Loucy (cell line): ENCODE results near the gene DOK1.
A peak's percentile ranks its signal among the peaks of the same experiment; 100 is the strongest.

Source experiments
- H2AFZ ChIP-seq: fragments of 200-600 bp; sonication (generic); 2 replicates; pipeline ENCODE4 v1.6.0; 2016; ENCODE audit warnings: antibody characterized with exemption, mild to moderate bottlenecking, low read length, moderate library complexity
- H3F3A ChIP-seq: fragments of 200-600 bp; 2 replicates; pipeline ENCODE4 v1.6.0; 2016; ENCODE audit warnings: antibody characterized with exemption, low read depth, mild to moderate bottlenecking
- H3K27me3 ChIP-seq: fragments of 200-600 bp; sonication (generic); 2 replicates; pipeline ENCODE4 v1.6.1; 2014; ENCODE audit warnings: low read length, mild to moderate bottlenecking; ENCODE audit not compliant: insufficient read depth, poor library complexity, severe bottlenecking
- H3K36me3 ChIP-seq: fragments of 200-600 bp; sonication (generic); 2 replicates; pipeline ENCODE4 v1.6.1; 2016; ENCODE audit warnings: low read length; ENCODE audit not compliant: insufficient read depth
- H3K4me1 ChIP-seq: fragments of 200-600 bp; sonication (generic); 2 replicates; pipeline ENCODE4 v1.5.1; 2014; ENCODE audit warnings: low read length, mild to moderate bottlenecking; ENCODE audit not compliant: insufficient read depth, poor library complexity, severe bottlenecking
- H3K4me2 ChIP-seq: fragments of 200-600 bp; sonication (generic); 2 replicates; pipeline ENCODE4 v1.6.0; 2014; ENCODE audit warnings: antibody characterized with exemption, low read length, low read depth, mild to moderate bottlenecking; ENCODE audit not compliant: poor library complexity, severe bottlenecking
- H3K4me3 ChIP-seq: fragments of 200-600 bp; sonication (generic); 2 replicates; pipeline ENCODE4 v1.5.1; 2014; ENCODE audit warnings: low read length, mild to moderate bottlenecking, mixed read lengths; ENCODE audit not compliant: poor library complexity, severe bottlenecking
- H3K79me2 ChIP-seq: fragments of 200-600 bp; sonication (generic); 2 replicates; pipeline ENCODE4 v1.6.1; 2014; ENCODE audit warnings: low read length; ENCODE audit not compliant: insufficient read depth
- H3K9ac ChIP-seq: fragments of 200-600 bp; sonication (generic); 2 replicates; pipeline ENCODE4 v1.6.0; 2014; ENCODE audit warnings: mild to moderate bottlenecking, low read depth, low read length, moderate library complexity; ENCODE audit not compliant: poor library complexity, severe bottlenecking
- H3K9me2 ChIP-seq: fragments of 200-600 bp; sonication (generic); replicated peaks from 2 replicates; pipeline ENCODE4 v1.6.1; 2016; ENCODE audit warnings: low read depth, low read length, mixed read lengths
- H3K9me3 ChIP-seq: fragments of 200-600 bp; sonication (generic); 2 replicates; pipeline ENCODE4 v1.6.1; 2014; ENCODE audit warnings: mild to moderate bottlenecking, antibody characterized with exemption, low read length, low read depth; ENCODE audit not compliant: insufficient read depth
- H4K20me1 ChIP-seq: fragments of 200-600 bp; sonication (generic); 2 replicates; pipeline ENCODE4 v1.6.0; 2014; ENCODE audit warnings: antibody characterized with exemption, low read length, mild to moderate bottlenecking; ENCODE audit not compliant: insufficient read depth, poor library complexity, severe bottlenecking
- CTCF ChIP-seq: fragments of 200-600 bp; sonication (generic); conservative IDR thresholded peaks from 2 replicates; pipeline ENCODE4 v1.5.1; 2014; ENCODE audit warnings: mild to moderate bottlenecking, antibody characterized with exemption, low read length
- EZH2phosphoT487 ChIP-seq: fragments of 200-600 bp; IDR thresholded peaks from 2 replicates; pipeline ENCODE4 v1.6.1; 2018; ENCODE audit warnings: antibody characterized with exemption, mild to moderate bottlenecking, moderate library complexity, borderline replicate concordance

DOK1 gene

GRCh38 chr2:74551942-74552913 lies 2.3 kb upstream of the DOK1 start:
- peaks cover 37% of the 10 kb centered on the region for H3K4me1 ChIP-seq
- no peak for TF ChIP-seq EZH2phosphoT487
- TF ChIP-seq CTCF, result no peak
- no peaks in the 10 kb centered on the region for H3K9me3 ChIP-seq
- H3K79me2 ChIP-seq, result peaks cover 26% of the 10 kb centered on the region
- H3F3A ChIP-seq, result no peaks in the 10 kb centered on the region
- peaks cover 9% of the 10 kb centered on the region for H4K20me1 ChIP-seq
- no peak overlapping the region for H3K4me3 ChIP-seq
- H3K27me3 ChIP-seq, result no peaks in the 10 kb centered on the region
- H3K9me2 ChIP-seq, result no peaks in the 10 kb centered on the region
- no peaks in the 10 kb centered on the region for H3K36me3 ChIP-seq
- H3K4me2 ChIP-seq, result no peak overlapping the region
- H2AFZ ChIP-seq, result no peak overlapping the region
- H3K9ac ChIP-seq, result no peak overlapping the region

GRCh38 chr2:74552914-74553811 lies 1.4 kb upstream of the DOK1 start:
- Histone ChIP-seq H3K9me3 (no peaks in the 10 kb centered on the region), H3K9ac (peak overlapping the region; percentile 97), H2AFZ (peak overlapping the region; percentile 99; the same call in 1 of the 2 replicates), H3K27me3 (no peaks in the 10 kb centered on the region), H3K4me3 (peak overlapping the region; percentile 100), H4K20me1 (peaks cover 9% of the 10 kb centered on the region), H3K79me2 (peaks cover 26% of the 10 kb centered on the region), H3K36me3 (no peaks in the 10 kb centered on the region), H3K4me2 (peak overlapping the region; percentile 95), H3K4me1 (peaks cover 39% of the 10 kb centered on the region), H3K9me2 (no peaks in the 10 kb centered on the region), H3F3A (no peaks in the 10 kb centered on the region)
- TF ChIP-seq CTCF, result no peak
- TF ChIP-seq EZH2phosphoT487, result no peak

- Histone ChIP-seq H3F3A (no peaks in the 10 kb centered on the region), H3K9me2 (no peaks in the 10 kb centered on the region), H3K27me3 (no peaks in the 10 kb centered on the region), H3K79me2 (peaks cover 26% of the 10 kb centered on the region), H2AFZ (peak overlapping the region; percentile 99), H3K4me2 (peak overlapping the region; percentile 95), H3K36me3 (no peaks in the 10 kb centered on the region), H3K4me3 (peak overlapping the region; percentile 100), H3K9ac (peak overlapping the region; percentile 97), H4K20me1 (peaks cover 9% of the 10 kb centered on the region), H3K4me1 (peaks cover 39% of the 10 kb centered on the region), H3K9me3 (no peaks in the 10 kb centered on the region)
- TF ChIP-seq CTCF (no peak), EZH2phosphoT487 (no peak)
These were observed 456 bp downstream of the DOK1 start for GRCh38 chr2:74554820-74555531.
